GM12878 (cell line): ENCODE measurements around the gene UBE2E2. TPM values are rescaled to one million over a fixed set of nuclear protein-coding genes. Genes with fewer than 3 reads are reported as not detected.

ENCODE experiments used
- ATAC-seq: fragments of 200-7000 bp; cut with Tn5 transposase; 3 replicates; pipeline ENCODE4 v1.9.1; 2020; ENCODE audit warnings: mild to moderate bottlenecking, moderate library complexity
- BruUV-seq: library from RNA; stranded (reverse); fragments of 400-500 nt; replicated peaks from 2 replicates; lab custom pipeline; 2021; lab: Mats Ljungman, UMichigan
- CTCF ChIA-PET: fragments of 300-600 bp; sonication (Branson Sonifier 250); formaldehyde crosslinking; extraction: SDS; loops from one replicate; lab custom pipeline; 2021; ENCODE audit warnings: inconsistent platforms; lab: Yijun Ruan, JAX
- POLR2A ChIA-PET: fragments of 350-600 bp; formaldehyde crosslinking; extraction: SDS; loops from one replicate; lab custom pipeline; 2021; ENCODE audit warnings: inconsistent platforms; lab: Charles Lee
- RAD21 ChIA-PET: fragments of 300-600 bp; sonication (Branson Sonifier 250); formaldehyde crosslinking; loops from one replicate; lab custom pipeline; 2023; ENCODE audit warnings: antibody characterized with exemption; ENCODE audit not compliant: unreplicated experiment; lab: Charles Lee
- SMC1A ChIA-PET: fragments of 300-600 bp; sonication (Branson Sonifier 250); formaldehyde crosslinking; loops from one replicate; lab custom pipeline; 2023; ENCODE audit not compliant: unreplicated experiment, uncharacterized antibody; lab: Charles Lee
- DNase-seq: peaks from one replicate; pipeline ENCODE4 v3.0.0-alpha.2; 2011; ENCODE audit warnings: low read depth, low spot score
- FAIRE-seq: peaks from 3 replicates; lab custom pipeline; 2011; peaks lifted over from hg19 to GRCh38; lab: Jason Lieb, UNC
- H2AFZ ChIP-seq: 2 replicates; pipeline ENCODE4 v1.6.0; 2011; ENCODE audit warnings: low read depth, low read length, control low read depth; ENCODE audit not compliant: control insufficient read depth
- H3K27ac ChIP-seq: 2 replicates; pipeline ENCODE4 v1.5.1; 2011; ENCODE audit warnings: control low read depth; ENCODE audit not compliant: control insufficient read depth, insufficient read depth
- H3K27me3 ChIP-seq, 2 experiments: replicated peaks in 1 of 2; 2 replicates each; pipeline versions ENCODE4 v1.6.0 to v1.6.1; 2011; ENCODE audit warnings: low read length in 1 of 2; ENCODE audit not compliant: control insufficient read depth in 2 of 2, insufficient read depth in 2 of 2
- H3K36me3 ChIP-seq, 2 experiments: 2 replicates each; pipeline ENCODE4 v1.5.1; 2011; ENCODE audit warnings: low read length in 1 of 2; ENCODE audit not compliant: control insufficient read depth in 2 of 2, insufficient read depth in 2 of 2
- H3K4me1 ChIP-seq: 2 replicates; pipeline ENCODE4 v1.6.1; 2011; ENCODE audit warnings: mild to moderate bottlenecking, low read length, moderate library complexity, mixed read lengths; ENCODE audit not compliant: control insufficient read depth, insufficient read depth
- H3K4me2 ChIP-seq: 2 replicates; pipeline ENCODE4 v1.6.0; 2011; ENCODE audit warnings: control low read depth; ENCODE audit not compliant: control insufficient read depth, insufficient read depth
- H3K4me3 ChIP-seq: fragments of 200-600 bp; sonication (generic); 2 replicates; pipeline ENCODE4 v1.5.1; 2016
- H3K79me2 ChIP-seq: 2 replicates; pipeline ENCODE4 v1.6.0; 2011; ENCODE audit warnings: low read length; ENCODE audit not compliant: control insufficient read depth, insufficient read depth
- H3K9ac ChIP-seq: 2 replicates; pipeline ENCODE4 v1.8.0; 2011; ENCODE audit warnings: low read length, control low read depth, mixed read lengths; ENCODE audit not compliant: control insufficient read depth, insufficient read depth
- H3K9me3 ChIP-seq: replicated peaks from 3 replicates; pipeline ENCODE4 v1.5.1; 2011; ENCODE audit warnings: mild to moderate bottlenecking, low read length; ENCODE audit not compliant: control insufficient read depth, insufficient read depth
- H4K20me1 ChIP-seq: 2 replicates; pipeline ENCODE4 v1.6.0; 2011; ENCODE audit not compliant: control insufficient read depth, insufficient read depth
- CREM ChIP-seq: IDR thresholded peaks from 2 replicates; pipeline ENCODE4 v1.6.1; 2014; ENCODE audit warnings: antibody characterized with exemption, low read depth
- CUX1 ChIP-seq: IDR thresholded peaks from 2 replicates; pipeline ENCODE4 v1.6.1; 2012; ENCODE audit warnings: improper control_type of control experiment, low read depth, low read length; ENCODE audit not compliant: insufficient replicate concordance
- EED ChIP-seq: sonication (generic); IDR thresholded peaks from 2 replicates; pipeline ENCODE4 v1.6.1; 2016; ENCODE audit warnings: antibody characterized with exemption, low read depth
- EP300 ChIP-seq, 2 experiments: fragments of 150-350 bp in 1 of 2; IDR thresholded peaks; 2 replicates each; pipeline ENCODE4 v1.6.1; 2011 to 2012; ENCODE audit warnings: low read depth in 2 of 2, low read length in 2 of 2, borderline replicate concordance in 1 of 2, improper control_type of control experiment in 1 of 2, inconsistent platforms in 1 of 2; ENCODE audit not compliant: control insufficient read depth in 1 of 2
- EZH2 ChIP-seq: IDR thresholded peaks from 2 replicates; pipeline ENCODE4 v1.6.1; 2012; ENCODE audit warnings: low read depth, mild to moderate bottlenecking, control low read depth, inconsistent platforms, low read length, borderline replicate concordance; ENCODE audit not compliant: control insufficient read depth
- HDGF ChIP-seq: fragments of 450-650 bp; IDR thresholded peaks from 2 replicates; pipeline ENCODE4 v1.6.1; 2016; ENCODE audit warnings: antibody characterized with exemption
- IKZF1 ChIP-seq: fragments of 450-650 bp; conservative IDR thresholded peaks from 2 replicates; pipeline ENCODE4 v1.6.1; 2017; ENCODE audit warnings: antibody characterized with exemption, mild to moderate bottlenecking
- NFIC ChIP-seq: IDR thresholded peaks from 2 replicates; pipeline ENCODE4 v1.6.1; 2012; ENCODE audit warnings: low read depth, mild to moderate bottlenecking, inconsistent platforms, low read length, moderate library complexity
- NFYB ChIP-seq: IDR thresholded peaks from 2 replicates; pipeline ENCODE4 v1.6.1; 2011; ENCODE audit warnings: low read depth, mild to moderate bottlenecking, low read length, improper control_type of control experiment, moderate library complexity; ENCODE audit not compliant: insufficient read depth
- POU2F2 ChIP-seq: IDR thresholded peaks from 3 replicates; pipeline ENCODE4 v1.6.1; 2011; ENCODE audit warnings: low read depth, mild to moderate bottlenecking, low read length, borderline replicate concordance
- RAD21 ChIP-seq: IDR thresholded peaks from 2 replicates; pipeline ENCODE4 v1.6.1; 2011; ENCODE audit warnings: mild to moderate bottlenecking, low read depth, low read length, moderate library complexity; ENCODE audit not compliant: insufficient read depth
- SMARCA5 ChIP-seq: fragments of 450-650 bp; IDR thresholded peaks from 2 replicates; pipeline ENCODE4 v1.6.1; 2017; ENCODE audit warnings: mild to moderate bottlenecking
- WGBS: methylation state at CpG from one replicate; pipeline ENCODE4 v1.1.6; 2016; ENCODE audit warnings: low lambda C conversion rate; ENCODE audit not compliant: insufficient replicate concordance, insufficient coverage; ENCODE audit errors: missing lambda C conversion rate; 5-methylcytosine and 5-hydroxymethylcytosine counted together
- in situ Hi-C: fragments of 300-500 bp; cut with MboI; formaldehyde crosslinking; loops from 9 replicates; pipeline ENCODE4 v1.14.3; 2018; ENCODE audit warnings: mixed read lengths
- intact Hi-C: fragments of 100-400 bp; cut with micrococcal nuclease; formaldehyde crosslinking; loops from one replicate; pipeline ENCODE4 v1.14.2; 2022; ENCODE audit not compliant: unreplicated experiment
- polyA plus RNA-seq, 11 experiments: library from polyadenylated mRNA; depleted of rRNA in 4 of 11; unstranded in 6 of 11; stranded (reverse) in 5 of 11; fragments of >200 nt; fragmentation: Nextera tagmentation in 4 of 11; fragmentation: Illumina TruSeq in 1 of 11; extraction: Ambion mirVana in 4 of 11; extraction: Trizol in 1 of 11; gene quantifications; 1 replicate in 1 of 11; 2 replicates in 10 of 11; pipeline versions ENCODE4 v1.2.1 to v1.2.3, GENCODE V29; 2011 to 2016; ENCODE audit warnings: inconsistent platforms in 2 of 11, missing spikeins in 2 of 11, low read depth in 1 of 11
- total RNA-seq, 4 experiments: library from RNA; depleted of rRNA in 3 of 4; stranded (reverse); fragments of >200 nt in 3 of 4; fragmentation: Illumina TruSeq in 1 of 4; extraction: Trizol in 1 of 4; gene quantifications; 2 replicates each; pipeline versions ENCODE4 v1.2.1 to v1.2.3, GENCODE V29; 2013 to 2021

The UBE2E2 gene
- total and polyA plus RNA-seq, 10 of the 15 experiments (the other 5 are each of a cell fraction or from before 2014, with no cell fraction given), result 8.7 to 71.0 (median 36.4) TPM

- ATAC-seq (no peak), FAIRE-seq (no peak), DNase-seq (no peak)
- ChIA-PET CTCF (no interaction called here), POLR2A (no interaction called here), SMC1A (no interaction called here), RAD21 (no interaction called here)
- TF ChIP-seq NFYB (no peak), EP300 (IDR thresholded peaks at IDR 0.05; ENCODE audit: borderline replicate concordance in 1 of 2, control insufficient read depth in 1 of 2, low read depth in 2 of 2, low read length in 2 of 2) (no peak)
- Histone ChIP-seq H3K36me3 (no peaks in the 10 kb centered on the region), H3K27ac (no peak overlapping the region), H3K9ac (no peak overlapping the region), H3K79me2 (no peaks in the 10 kb centered on the region), H2AFZ (no peak overlapping the region), H3K4me3 (no peak overlapping the region), H3K27me3 (no peaks in the 10 kb centered on the region), H3K4me1 (no peaks in the 10 kb centered on the region), H3K9me3 (no peaks in the 10 kb centered on the region; the same call in 2 of the 3 replicates), H4K20me1 (no peaks in the 10 kb centered on the region), H3K4me2 (no peak overlapping the region)
- BruUV-seq, result no TSS peak
- 73% methylated on average over 3 of the region's 3 CpGs for WGBS
- intact Hi-C loops, result no loop called here
- in situ Hi-C loops, result no loop called here
Observed at GRCh38 chr3:23356169-23356568, 153.0 kb downstream of the UBE2E2 start.

DNA sequence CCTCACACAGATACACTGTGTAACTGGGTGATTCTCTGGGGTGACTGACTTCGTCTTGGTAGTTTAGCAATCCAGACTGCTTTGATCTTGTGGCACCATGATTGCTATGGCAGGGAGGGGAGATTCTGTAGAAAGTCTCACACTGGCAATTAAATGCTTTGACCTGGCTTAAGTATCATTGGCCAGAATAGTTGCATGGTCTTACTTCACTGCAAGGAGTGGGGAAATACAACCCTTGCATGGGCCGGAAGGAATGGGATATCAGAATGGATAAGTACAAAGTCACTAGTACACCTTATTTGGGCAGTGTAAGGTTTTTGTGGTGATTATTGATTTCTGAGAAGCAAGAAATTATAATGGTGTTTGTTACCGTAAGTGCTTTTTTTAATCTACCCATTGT is 153.8 kb downstream of the UBE2E2 start:
- Histone ChIP-seq H3K27ac (no peak overlapping the region), H3K27me3 (no peaks in the 10 kb centered on the region), H3K36me3 (no peaks in the 10 kb centered on the region), H3K9ac (no peak overlapping the region), H3K4me2 (no peak overlapping the region), H3K9me3 (no peaks in the 10 kb centered on the region; the same call in 2 of the 3 replicates), H3K79me2 (no peaks in the 10 kb centered on the region), H4K20me1 (no peaks in the 10 kb centered on the region), H3K4me3 (no peak overlapping the region), H3K4me1 (no peaks in the 10 kb centered on the region), H2AFZ (no peak overlapping the region)
- ATAC-seq, result no peak
- WGBS, result 100% methylated on average over 3 of the region's 3 CpGs
- no peak for DNase-seq
- in situ Hi-C loops, result no loop called here
- intact Hi-C loops, result no loop called here
- no peak for FAIRE-seq
- POLR2A ChIA-PET, result no interaction called here
- SMC1A ChIA-PET, result no interaction called here
- CTCF ChIA-PET, result no interaction called here
- RAD21 ChIA-PET, result no interaction called here
- BruUV-seq, result no TSS peak
- TF ChIP-seq RAD21 (no peak), HDGF (no peak), EED (no peak), POU2F2 (no peak), CUX1 (no peak), IKZF1 (no peak), NFIC (no peak), CREM (no peak), EZH2 (no peak), SMARCA5 (no peak)
